ES-I3 (cell line): ENCODE measurements around the gene GALNT16.
"Not testable (repeated sequence)": the region's sequence is repeated elsewhere in the genome, so short reads cannot be mapped to it uniquely, and the experiment has no call there.

Source experiments
- H3K36me3 ChIP-seq: 2 replicates; pipeline ENCODE4 v1.6.1; 2013; ENCODE audit warnings: mild to moderate bottlenecking, low read length, control low read depth, moderate library complexity; ENCODE audit not compliant: insufficient read depth
- H3K4me1 ChIP-seq: 2 replicates; pipeline ENCODE4 v1.6.1; 2013; ENCODE audit warnings: mild to moderate bottlenecking, control low read depth, low read length; ENCODE audit not compliant: insufficient read depth
- H3K9ac ChIP-seq: 2 replicates; pipeline ENCODE4 v1.6.1; 2013; ENCODE audit warnings: low read depth, mild to moderate bottlenecking, low read length, moderate library complexity
- H3K9me3 ChIP-seq: 2 replicates; pipeline ENCODE4 v1.6.1; 2013; ENCODE audit warnings: mild to moderate bottlenecking, low read length, moderate library complexity; ENCODE audit not compliant: control insufficient read depth, insufficient read depth

Gene GALNT16

DNA sequence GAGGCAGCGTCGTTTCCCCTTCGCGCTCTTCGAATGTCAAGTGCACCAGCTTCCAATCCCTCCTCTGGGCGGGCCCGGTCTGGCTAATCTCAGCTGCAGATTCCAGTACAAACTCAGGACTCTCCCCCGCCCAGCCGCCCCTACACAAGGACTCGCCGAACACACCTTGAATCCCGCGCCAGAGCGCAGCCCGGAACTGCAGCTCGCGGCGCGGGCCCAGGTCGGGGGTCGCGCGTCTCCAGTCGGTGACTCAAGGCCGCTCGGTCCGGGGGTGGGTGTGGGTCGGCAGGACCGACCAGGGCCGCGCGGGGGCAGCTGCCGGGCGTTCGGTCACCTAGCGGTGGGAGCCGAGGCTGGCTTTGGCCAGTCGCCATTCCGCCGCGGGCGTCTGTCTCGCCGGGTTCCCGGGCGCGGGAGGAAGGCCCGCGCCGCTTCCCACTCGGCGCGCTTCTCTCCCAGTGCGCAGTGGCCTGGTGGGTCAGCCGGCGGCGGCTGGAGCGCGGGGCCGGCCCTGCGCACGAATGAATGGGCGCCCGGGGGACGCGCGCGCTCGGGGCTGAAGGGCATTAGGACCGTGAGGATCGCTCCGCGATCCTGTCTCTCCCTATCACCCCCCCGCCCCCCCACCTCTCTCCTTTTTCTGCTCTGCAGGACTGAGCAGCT is at the start of gene GALNT16:
Gene GALNT16, plus strand, starts transcription at position 632 of the 663 bp plus-strand sequence. CDS start 133 bp downstream, outside the sequence.
- Histone ChIP-seq H3K9me3 (no peaks in the 10 kb centered on the region), H3K36me3 (no peaks in the 10 kb centered on the region), H3K4me1 (0 out of 2 replicates have a peak, but pooled peaks cover 3% of the 10 kb centered on the region), H3K9ac (peak within 1 kb of the TSS; percentile 69; the same call in 1 of the 2 replicates)

DNA sequence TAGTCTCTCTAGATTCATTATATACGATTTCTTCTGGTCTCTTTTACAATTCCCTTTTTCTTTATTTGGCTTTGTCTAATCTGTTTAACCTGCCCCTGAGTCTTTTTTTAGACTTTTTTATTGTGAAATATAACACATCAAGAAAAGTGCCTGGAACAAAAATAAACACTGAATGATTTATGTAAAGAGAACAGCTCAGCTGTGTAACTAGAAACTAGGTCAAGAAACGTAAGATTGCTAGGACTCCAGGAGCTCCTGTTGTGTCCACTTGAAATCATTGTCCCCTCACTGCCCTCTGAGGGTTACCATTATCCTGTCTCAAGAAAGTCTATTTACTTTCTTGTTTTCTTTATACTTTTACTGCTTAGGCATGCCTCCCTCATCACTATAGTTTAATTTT is 45.6 kb upstream of the GALNT16 start:
- Histone ChIP-seq H3K4me1 (no peaks in the 10 kb centered on the region), H3K36me3 (peaks cover 2% of the 10 kb centered on the region; the same call in 1 of the 2 replicates), H3K9me3 (no peaks in the 10 kb centered on the region), H3K9ac (no peak overlapping the region)

DNA sequence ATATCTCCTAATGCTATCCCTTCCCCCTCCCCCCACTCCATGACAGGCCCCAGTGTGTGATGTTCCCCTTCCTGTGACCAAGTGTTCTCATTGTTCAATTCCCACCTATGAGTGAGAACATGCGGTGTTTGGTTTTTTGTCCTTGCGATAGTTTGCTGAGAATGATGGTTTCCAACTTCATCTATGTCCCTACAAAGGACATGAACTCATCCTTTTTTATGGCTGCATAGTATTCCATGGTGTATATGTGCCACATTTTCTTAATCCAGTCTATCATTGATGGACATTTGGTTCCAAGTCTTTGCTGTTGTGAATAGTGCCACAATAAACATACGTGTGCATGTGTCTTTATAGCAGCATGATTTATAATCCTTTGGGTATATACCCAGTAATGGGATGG is 42.3 kb upstream of the GALNT16 start:
- not testable (repeated sequence) for H3K9ac ChIP-seq, H3K4me1 ChIP-seq, H3K9me3 ChIP-seq, H3K36me3 ChIP-seq

DNA sequence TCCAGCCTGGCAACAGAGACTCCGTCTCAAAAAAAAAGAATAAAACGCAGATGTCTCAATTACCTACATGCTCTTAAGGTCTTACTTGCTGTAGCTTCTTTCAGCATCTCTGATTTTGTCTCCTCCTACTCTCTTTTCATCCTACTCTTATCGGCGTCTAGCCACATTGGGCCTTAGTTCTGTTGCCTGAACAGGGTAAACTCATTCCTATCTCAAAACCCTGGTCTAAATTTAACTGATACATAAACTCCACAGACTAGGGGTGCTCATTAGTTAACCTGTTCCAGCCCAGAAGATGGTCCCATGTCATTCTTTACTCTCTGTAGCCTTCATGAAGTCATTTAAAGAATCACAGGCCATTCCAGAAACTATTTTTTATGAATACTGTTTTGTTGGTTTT is 35.0 kb upstream of the GALNT16 start:
- no peaks in the 10 kb centered on the region for H3K9me3 ChIP-seq
- peaks cover 5% of the 10 kb centered on the region; the same call in 1 of the 2 replicates for H3K4me1 ChIP-seq
- no peaks in the 10 kb centered on the region; the same call in 1 of the 2 replicates for H3K36me3 ChIP-seq
- no peak overlapping the region for H3K9ac ChIP-seq

DNA sequence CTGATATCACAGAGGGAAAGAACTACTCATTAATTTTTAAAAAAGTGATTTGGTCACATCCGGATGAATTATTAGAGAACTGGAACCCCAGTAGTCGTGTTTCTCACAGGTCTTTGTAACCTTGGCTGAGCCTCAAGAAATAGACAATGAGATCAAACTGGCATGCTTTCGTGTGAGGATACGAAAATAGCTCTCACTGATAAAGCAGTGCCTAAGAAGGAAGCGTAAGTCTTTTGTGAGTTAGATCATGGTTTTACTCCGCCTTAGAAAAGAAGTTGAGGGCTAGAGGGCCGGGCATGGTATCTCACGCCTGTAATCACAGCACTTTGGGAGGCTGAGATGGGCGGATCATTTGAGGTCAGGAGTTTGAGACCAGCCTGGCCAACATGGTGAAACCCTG is 33.8 kb upstream of the GALNT16 start:
- H3K36me3 ChIP-seq: no peaks in the 10 kb centered on the region; the same call in 1 of the 2 replicates

DNA sequence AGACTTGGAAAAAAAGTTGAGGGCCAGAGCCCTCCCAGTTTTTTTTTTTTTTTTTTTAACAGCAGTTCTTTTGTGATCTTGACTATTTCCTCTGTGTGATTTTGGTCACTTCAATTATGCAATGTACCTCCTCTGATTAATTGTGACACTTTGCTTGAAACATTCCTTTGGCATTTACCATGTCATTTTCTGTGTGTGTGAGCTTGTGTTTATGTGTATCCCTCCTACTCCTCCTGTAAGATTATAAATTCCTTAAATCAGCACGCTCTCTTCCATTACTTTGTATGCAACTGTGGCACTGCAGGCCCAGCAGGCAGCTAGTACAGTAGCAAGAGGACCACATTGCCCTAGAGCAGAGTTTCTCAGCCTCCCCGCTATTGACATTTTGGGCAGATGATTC is 33.2 kb upstream of the GALNT16 start:
- Histone ChIP-seq H3K4me1 (peaks cover 5% of the 10 kb centered on the region; the same call in 1 of the 2 replicates), H3K36me3 (no peaks in the 10 kb centered on the region; the same call in none of the 2 replicates), H3K9ac (no peak overlapping the region), H3K9me3 (no peaks in the 10 kb centered on the region)

More for the DNA sequence above, 33.8 kb upstream of the GALNT16 start:
- no peaks in the 10 kb centered on the region for H3K9me3 ChIP-seq
- H3K4me1 ChIP-seq: peaks cover 5% of the 10 kb centered on the region; the same call in 1 of the 2 replicates
- H3K9ac ChIP-seq: no peak overlapping the region

DNA sequence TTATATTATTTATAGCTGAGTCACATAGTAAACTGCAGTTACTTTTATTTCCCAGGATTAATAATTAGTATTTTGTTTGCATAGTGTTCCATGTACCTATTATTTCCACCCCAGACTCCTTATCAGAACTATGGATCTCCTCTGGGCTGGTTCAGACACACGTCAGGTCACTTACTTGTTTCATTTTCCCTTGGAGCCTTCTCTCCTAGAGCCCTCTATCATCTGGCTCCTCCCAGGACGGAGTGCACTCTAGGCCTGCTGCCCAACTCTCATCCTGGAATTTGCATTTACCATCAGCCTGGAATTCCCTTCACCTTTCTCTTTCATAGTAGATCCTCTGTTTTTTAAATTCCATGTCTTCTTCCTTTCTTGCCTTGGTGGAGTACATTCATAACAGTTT is 28.5 kb upstream of the GALNT16 start:
- no peaks in the 10 kb centered on the region for H3K9me3 ChIP-seq
- no peaks in the 10 kb centered on the region for H3K4me1 ChIP-seq
- no peak overlapping the region for H3K9ac ChIP-seq
- peaks cover 14% of the 10 kb centered on the region for H3K36me3 ChIP-seq

DNA sequence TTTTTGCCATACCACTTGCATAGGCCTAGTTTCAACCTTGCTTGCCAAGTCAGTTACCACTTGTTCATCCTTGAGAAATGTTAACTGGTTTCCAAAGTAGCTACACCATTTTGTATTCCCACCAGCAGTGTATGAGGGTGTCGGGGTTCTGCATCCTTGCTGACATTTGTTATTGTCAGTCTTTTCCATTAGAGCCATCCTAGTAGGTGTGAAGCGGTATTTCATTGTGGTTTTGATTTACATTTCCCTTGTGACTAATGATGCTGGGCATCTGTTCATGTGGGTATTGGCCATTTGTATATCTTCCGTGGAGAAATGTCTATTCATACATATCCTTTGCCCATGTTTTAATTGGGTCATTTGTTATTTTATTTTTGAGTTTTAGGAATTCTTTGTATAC is 27.6 kb upstream of the GALNT16 start:
- H3K9me3 ChIP-seq: no peaks in the 10 kb centered on the region
- no peak overlapping the region for H3K9ac ChIP-seq
- H3K4me1 ChIP-seq: no peaks in the 10 kb centered on the region
- peaks cover 16% of the 10 kb centered on the region for H3K36me3 ChIP-seq

DNA sequence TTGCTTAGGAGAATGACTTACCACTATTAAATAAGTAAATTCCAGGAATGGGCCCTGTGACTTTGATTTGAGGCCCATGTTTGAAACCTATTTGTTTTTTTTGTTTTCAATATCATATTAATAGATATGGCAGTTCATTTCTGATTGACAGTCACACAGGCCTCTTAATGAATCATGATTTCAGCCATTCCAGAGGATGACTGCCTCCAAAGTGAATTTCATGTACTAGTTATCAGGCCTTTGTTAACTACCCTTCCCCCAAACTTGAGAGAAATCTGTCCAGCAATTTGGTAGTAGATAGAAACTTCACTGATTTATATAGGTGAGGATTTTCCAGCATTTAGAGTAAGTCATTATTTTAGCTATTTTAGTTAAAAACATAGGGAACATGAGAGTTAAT is 25.9 kb upstream of the GALNT16 start:
- Histone ChIP-seq H3K36me3 (peaks cover 21% of the 10 kb centered on the region), H3K9ac (no peak overlapping the region), H3K9me3 (no peaks in the 10 kb centered on the region), H3K4me1 (no peaks in the 10 kb centered on the region)

DNA sequence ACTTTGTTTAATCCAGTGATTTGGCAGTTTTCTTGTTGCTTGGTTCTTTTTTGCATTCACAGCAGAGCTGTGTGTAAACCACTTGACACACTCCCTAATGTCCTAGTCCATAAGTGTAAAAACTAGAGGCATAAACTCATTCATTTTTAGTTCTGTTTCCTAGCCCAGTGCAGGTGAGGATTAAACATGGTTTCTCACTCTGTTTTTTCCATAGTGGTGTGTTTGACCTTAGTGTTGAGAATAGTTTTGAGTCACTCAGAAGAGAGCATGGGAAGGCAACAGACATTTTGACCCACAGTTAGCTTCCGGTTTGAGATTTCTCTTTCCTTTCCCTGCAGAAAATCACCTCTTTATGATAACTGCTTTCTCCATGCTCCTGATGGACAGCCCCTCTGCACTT is 24.2 kb upstream of the GALNT16 start:
- Histone ChIP-seq H3K9ac (no peak overlapping the region), H3K9me3 (no peaks in the 10 kb centered on the region), H3K36me3 (peaks cover 24% of the 10 kb centered on the region), H3K4me1 (no peaks in the 10 kb centered on the region)

DNA sequence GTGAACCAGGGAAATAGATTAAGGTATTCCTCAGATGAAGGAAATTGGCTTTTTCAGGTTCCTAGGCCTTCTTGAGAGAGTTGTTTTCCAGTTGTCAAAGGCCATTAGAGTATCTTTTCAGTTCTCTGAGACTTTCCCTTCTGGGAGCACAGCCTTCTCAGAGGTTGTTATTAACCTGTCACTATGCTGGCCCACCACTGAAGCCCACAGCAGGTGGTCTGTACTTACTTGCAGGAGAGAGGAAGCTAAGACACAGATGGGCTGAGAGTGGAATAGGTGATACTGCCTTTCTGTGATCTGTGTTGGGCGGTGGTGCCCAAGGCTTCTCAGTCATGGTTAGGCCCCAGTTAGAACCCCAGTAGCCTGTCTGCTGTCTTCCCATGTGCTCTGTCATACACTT is 22.8 kb upstream of the GALNT16 start:
- Histone ChIP-seq H3K4me1 (no peaks in the 10 kb centered on the region), H3K9me3 (no peaks in the 10 kb centered on the region), H3K36me3 (peaks cover 27% of the 10 kb centered on the region), H3K9ac (no peak overlapping the region)

DNA sequence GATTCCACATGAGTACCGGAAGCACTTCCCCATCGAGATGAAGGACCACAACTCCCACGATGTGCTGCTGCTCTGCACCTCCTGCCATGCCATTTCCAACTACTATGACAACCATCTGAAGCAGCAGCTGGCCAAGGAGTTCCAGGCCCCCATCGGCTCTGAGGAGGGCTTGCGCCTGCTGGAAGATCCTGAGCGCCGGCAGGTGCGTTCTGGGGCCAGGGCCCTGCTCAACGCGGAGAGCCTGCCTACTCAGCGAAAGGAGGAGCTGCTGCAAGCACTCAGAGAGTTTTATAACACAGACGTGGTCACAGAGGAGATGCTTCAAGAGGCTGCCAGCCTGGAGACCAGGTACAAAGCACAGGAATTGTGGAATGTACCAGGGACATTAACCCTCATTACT is 22.4 kb upstream of the GALNT16 start:
- peaks cover 23% of the 10 kb centered on the region for H3K36me3 ChIP-seq
- H3K9ac ChIP-seq: no peak overlapping the region

DNA sequence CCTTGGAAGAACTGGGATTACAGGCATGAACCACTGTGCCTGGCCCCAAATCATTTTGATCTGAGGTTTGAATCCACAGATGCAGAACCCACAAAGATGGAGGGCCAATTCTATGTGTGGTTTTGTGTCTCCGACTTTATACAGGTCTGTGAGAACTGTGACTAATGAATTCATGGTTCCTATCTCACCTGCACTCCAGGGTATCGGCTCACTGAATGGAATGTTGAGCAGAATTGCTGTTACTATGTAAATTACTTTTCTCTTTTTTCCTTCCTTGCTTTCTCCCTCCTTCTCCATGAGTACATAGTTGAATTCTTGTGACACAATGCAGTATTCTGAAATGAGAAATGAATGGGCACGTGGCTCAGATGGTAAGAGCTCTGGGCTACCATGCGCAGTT is 21.1 kb upstream of the GALNT16 start:
- Histone ChIP-seq H3K9me3 (no peaks in the 10 kb centered on the region), H3K4me1 (no peaks in the 10 kb centered on the region), H3K36me3 (peaks cover 22% of the 10 kb centered on the region), H3K9ac (no peak overlapping the region)

More for the DNA sequence above, 22.4 kb upstream of the GALNT16 start:
- no peaks in the 10 kb centered on the region for H3K4me1 ChIP-seq
- H3K9me3 ChIP-seq: no peaks in the 10 kb centered on the region

DNA sequence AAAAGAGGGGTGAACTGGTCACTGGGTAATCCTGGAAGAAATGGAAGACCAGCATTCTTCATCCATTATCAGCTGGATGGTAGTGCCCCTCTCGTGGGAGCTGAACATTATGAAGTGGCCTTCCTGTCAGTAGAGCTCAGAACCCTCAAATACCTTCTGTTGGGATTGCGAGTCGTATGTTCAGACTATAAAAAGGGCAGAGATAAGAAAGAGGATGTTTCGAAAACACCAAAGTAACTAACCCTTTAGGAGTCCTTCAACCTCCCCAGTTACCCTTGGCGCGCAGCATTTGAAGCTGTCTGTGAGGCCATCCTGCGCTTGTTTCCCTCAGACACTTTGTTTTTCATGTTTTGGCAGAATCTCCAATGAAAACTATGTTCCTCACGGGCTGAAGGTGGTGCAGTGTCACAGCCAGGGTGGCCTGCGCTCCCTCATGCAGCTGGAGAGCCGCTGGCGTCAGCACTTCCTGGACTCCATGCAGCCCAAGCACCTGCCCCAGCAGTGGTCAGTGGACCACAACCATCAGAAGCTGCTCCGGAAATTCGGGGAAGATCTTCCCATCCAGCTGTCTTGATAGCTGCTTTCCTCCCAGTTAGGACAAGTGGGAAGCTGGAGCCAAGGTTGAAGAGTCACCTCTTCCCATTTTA is 19.3 kb upstream of the GALNT16 start:
- Histone ChIP-seq H3K9me3 (no peaks in the 10 kb centered on the region), H3K4me1 (no peaks in the 10 kb centered on the region), H3K9ac (no peak overlapping the region), H3K36me3 (peaks cover 19% of the 10 kb centered on the region)

DNA sequence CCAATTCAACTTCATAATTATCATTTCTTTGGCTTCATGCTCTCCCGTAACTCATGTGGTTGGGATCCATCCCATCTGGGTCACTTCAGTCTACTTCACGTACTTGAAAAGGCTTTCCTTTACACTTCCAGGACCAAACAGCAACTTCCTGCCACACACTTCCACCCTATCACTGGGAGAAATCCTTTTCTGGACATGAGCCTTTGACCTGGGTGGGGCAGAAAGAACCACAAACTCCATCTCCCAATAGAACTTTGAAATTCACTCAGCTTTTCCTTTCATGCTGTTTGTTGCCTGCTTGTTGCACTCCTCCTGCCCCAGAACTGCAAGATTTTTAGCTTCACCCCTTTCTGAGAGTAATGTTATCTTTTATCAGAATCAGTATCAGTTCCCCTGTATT is 18.4 kb upstream of the GALNT16 start:
- H3K4me1 ChIP-seq: no peaks in the 10 kb centered on the region
- no peak overlapping the region for H3K9ac ChIP-seq
- peaks cover 13% of the 10 kb centered on the region for H3K36me3 ChIP-seq
- no peaks in the 10 kb centered on the region for H3K9me3 ChIP-seq
